ENCODE measurements around the gene NRDE2. TPM values are rescaled to one million over a fixed set of nuclear protein-coding genes. Genes with fewer than 3 reads are reported as not detected.

Gene NRDE2
- total and polyA plus RNA-seq, 4 donors: 5.6 to 20.0 (median 13.7) TPM

- no peak overlapping the region for H3K27ac ChIP-seq (ENCODE audit: low read depth in 1 of 2, low read length in 2 of 2)
- H3K36me3 ChIP-seq (ENCODE audit: control insufficient read depth in 4 of 4, insufficient read depth in 3 of 4, low read depth in 1 of 4, low read length in 3 of 4): no peaks in the 10 kb centered on the region
- H3K4me3 ChIP-seq (ENCODE audit: low read depth in 1 of 3, low read length in 3 of 3): no peak overlapping the region
- no peak overlapping the region for H3K9ac ChIP-seq (ENCODE audit: low read depth in 1 of 2, low read length in 2 of 2)
- H3K9me3 ChIP-seq (ENCODE audit: control insufficient read depth in 4 of 4, low read length in 3 of 4): no peaks in the 10 kb centered on the region
- 92% methylated on average over 7 of the region's 7 CpGs for WGBS
- DNase-seq (ENCODE audit: low spot score): no peak
- no peaks in the 10 kb centered on the region for H3K27me3 ChIP-seq (ENCODE audit: control insufficient read depth in 4 of 4, insufficient read depth in 4 of 4, low read length in 3 of 4)
- TF ChIP-seq GABPA (IDR thresholded peaks at IDR 0.05 in 1 of 2, conservative IDR thresholded peaks at IDR 0.05 in 1 of 2) (no peak), ZBTB33 (IDR thresholded peaks at IDR 0.05) (no peak), CTCF (IDR thresholded peaks at IDR 0.05; ENCODE audit: low read depth, low read length, missing input control) (no peak), EGR1 (IDR thresholded peaks at IDR 0.05; ENCODE audit: low read depth in 2 of 2) (no peak), REST (IDR thresholded peaks at IDR 0.05) (no peak), RAD21 (IDR thresholded peaks at IDR 0.05) (no peak)
- H3K4me1 ChIP-seq (ENCODE audit: control insufficient read depth in 4 of 4, insufficient read depth in 4 of 4, low read length in 3 of 4): peaks cover 3 to 12% (median 7%) of the 10 kb centered on the region in 4 donors
Observed at GRCh38 chr14:90361865-90362557, 30.3 kb upstream of the NRDE2 start.

GRCh38 chr14:90358359-90358758, 26.6 kb upstream of the NRDE2 start:
- Histone ChIP-seq H3K9me3 (ENCODE audit: control insufficient read depth in 4 of 4, low read length in 3 of 4) (no peaks in the 10 kb centered on the region), H3K4me1 (ENCODE audit: control insufficient read depth in 4 of 4, insufficient read depth in 4 of 4, low read length in 3 of 4) (peaks cover 5 to 28% (median 16%) of the 10 kb centered on the region in 4 donors), H3K9ac (ENCODE audit: low read depth in 1 of 2, low read length in 2 of 2) (no peak overlapping the region), H3K27me3 (ENCODE audit: control insufficient read depth in 4 of 4, insufficient read depth in 4 of 4, low read length in 3 of 4) (no peaks in the 10 kb centered on the region), H3K27ac (ENCODE audit: low read depth in 1 of 2, low read length in 2 of 2) (no peak overlapping the region), H3K36me3 (ENCODE audit: control insufficient read depth in 4 of 4, insufficient read depth in 3 of 4, low read depth in 1 of 4, low read length in 3 of 4) (no peaks in the 10 kb centered on the region), H3K4me3 (ENCODE audit: low read depth in 1 of 3, low read length in 3 of 3) (no peak overlapping the region)
- no peak for TF ChIP-seq ATF3 (IDR thresholded peaks at IDR 0.05)
- no peak for TF ChIP-seq MAX (IDR thresholded peaks at IDR 0.05)
- no peak for TF ChIP-seq EGR1 (IDR thresholded peaks at IDR 0.05; ENCODE audit: low read depth in 2 of 2)
- no peak for TF ChIP-seq ZBTB33 (IDR thresholded peaks at IDR 0.05)
- DNase-seq (ENCODE audit: low spot score): no peak
- WGBS: 96% methylated on average over 4 of the region's 4 CpGs
